H9 (cell line): ENCODE data around the gene MYH11. TPM values are rescaled to one million over a fixed set of nuclear protein-coding genes. Genes with fewer than 3 reads are reported as not detected.
A peak's percentile ranks its signal among the peaks of the same experiment; 100 is the strongest.

ENCODE experiments used
- DNase-seq: peaks from one replicate; pipeline ENCODE4 v3.0.0-alpha.2; 2017
- H2AFZ ChIP-seq: one replicate; pipeline ENCODE4 v1.6.1; 2013; ENCODE audit warnings: mild to moderate bottlenecking, low read length, control low read depth, moderate library complexity
- H2AK5ac ChIP-seq: 2 replicates; pipeline ENCODE4 v1.6.1; 2013; ENCODE audit warnings: low read length, control low read depth, mixed read lengths; ENCODE audit not compliant: insufficient read length
- H2BK120ac ChIP-seq: one replicate; pipeline ENCODE4 v1.6.1; 2013; ENCODE audit warnings: low read depth, mild to moderate bottlenecking, low read length, control low read depth, inconsistent platforms; ENCODE audit not compliant: poor library complexity, severe bottlenecking
- H2BK12ac ChIP-seq: 2 replicates; pipeline ENCODE4 v1.6.1; 2013; ENCODE audit warnings: low read length, control low read depth, mixed read lengths, low read depth; ENCODE audit not compliant: insufficient read length
- H2BK15ac ChIP-seq: 2 replicates; pipeline ENCODE4 v1.6.1; 2013; ENCODE audit warnings: low read depth, low read length, control low read depth
- H2BK20ac ChIP-seq: one replicate; pipeline ENCODE4 v1.6.1; 2013; ENCODE audit warnings: low read depth, mild to moderate bottlenecking, low read length, control low read depth, inconsistent platforms; ENCODE audit not compliant: poor library complexity, severe bottlenecking
- H2BK5ac ChIP-seq: 2 replicates; pipeline ENCODE4 v1.6.1; 2013; ENCODE audit warnings: low read length, control low read depth, mixed read lengths; ENCODE audit not compliant: insufficient read length
- H3K14ac ChIP-seq: 2 replicates; pipeline ENCODE4 v1.6.1; 2013; ENCODE audit warnings: low read length, control low read depth; ENCODE audit not compliant: insufficient read depth
- H3K18ac ChIP-seq: 2 replicates; pipeline ENCODE4 v1.6.1; 2013; ENCODE audit warnings: low read depth, mild to moderate bottlenecking, mixed read lengths, low read length, control low read depth; ENCODE audit not compliant: insufficient read length
- H3K23ac ChIP-seq: 2 replicates; pipeline ENCODE4 v1.6.1; 2013; ENCODE audit warnings: low read length, control low read depth, mixed read lengths, low read depth; ENCODE audit not compliant: insufficient read length
- H3K23me2 ChIP-seq: 2 replicates; pipeline ENCODE4 v1.6.1; 2013; ENCODE audit warnings: low read depth, mild to moderate bottlenecking, mixed read lengths, low read length, control low read depth; ENCODE audit not compliant: insufficient read length, poor library complexity, severe bottlenecking
- H3K27ac ChIP-seq: 2 replicates; pipeline ENCODE4 v1.5.1; 2013; ENCODE audit warnings: low read length, control low read depth, mixed read lengths, low read depth; ENCODE audit not compliant: insufficient read length
- H3K27me3 ChIP-seq: 2 replicates; pipeline ENCODE4 v1.6.1; 2013; ENCODE audit warnings: low read length, control low read depth, inconsistent platforms; ENCODE audit not compliant: insufficient read depth
- H3K4ac ChIP-seq: 2 replicates; pipeline ENCODE4 v1.6.1; 2013; ENCODE audit warnings: low read depth, mild to moderate bottlenecking, control low read depth, inconsistent platforms, low read length, moderate library complexity
- H3K4me1 ChIP-seq: 2 replicates; pipeline ENCODE4 v1.6.1; 2013; ENCODE audit warnings: low read length, control low read depth, inconsistent platforms; ENCODE audit not compliant: insufficient read depth
- H3K4me2 ChIP-seq: 2 replicates; pipeline ENCODE4 v1.6.1; 2013; ENCODE audit warnings: low read length, control low read depth, mixed read lengths; ENCODE audit not compliant: insufficient read length, insufficient read depth
- H3K56ac ChIP-seq: 2 replicates; pipeline ENCODE4 v1.6.1; 2013; ENCODE audit warnings: low read depth, mild to moderate bottlenecking, mixed read lengths, low read length, control low read depth; ENCODE audit not compliant: insufficient read length
- H3K79me1 ChIP-seq: 2 replicates; pipeline ENCODE4 v1.6.1; 2013; ENCODE audit warnings: low read depth, mild to moderate bottlenecking, moderate library complexity, low read length, control low read depth, inconsistent platforms; ENCODE audit not compliant: insufficient read depth, poor library complexity, severe bottlenecking
- H3K79me2 ChIP-seq: 2 replicates; pipeline ENCODE4 v1.6.1; 2013; ENCODE audit warnings: low read length, control low read depth, inconsistent platforms; ENCODE audit not compliant: insufficient read depth
- H3K9ac ChIP-seq: 2 replicates; pipeline ENCODE4 v1.6.1; 2013; ENCODE audit warnings: low read length, control low read depth, mixed read lengths; ENCODE audit not compliant: insufficient read length; ENCODE audit errors: extremely low read depth
- H3K9me3 ChIP-seq: one replicate; pipeline ENCODE4 v1.6.1; 2013; ENCODE audit warnings: low read depth, low read length, inconsistent platforms; ENCODE audit not compliant: control insufficient read depth
- H3T11ph ChIP-seq: one replicate; pipeline ENCODE4 v1.6.1; 2013; ENCODE audit warnings: mild to moderate bottlenecking, low read length, control low read depth, inconsistent platforms
- H4K20me1 ChIP-seq: one replicate; pipeline ENCODE4 v1.6.1; 2013; ENCODE audit not compliant: control insufficient read depth, insufficient read length, insufficient read depth
- H4K5ac ChIP-seq: 2 replicates; pipeline ENCODE4 v1.6.1; 2013; ENCODE audit warnings: low read depth, mild to moderate bottlenecking, mixed read lengths, low read length, control low read depth; ENCODE audit not compliant: insufficient read length
- H4K8ac ChIP-seq: replicated peaks from 2 replicates; pipeline ENCODE4 v1.6.1; 2013; ENCODE audit warnings: low read length, control low read depth, mixed read lengths, low read depth; ENCODE audit not compliant: insufficient read length
- H4K91ac ChIP-seq: 2 replicates; pipeline ENCODE4 v1.6.1; 2013; ENCODE audit warnings: low read depth, mild to moderate bottlenecking, moderate library complexity, mixed read lengths, low read length, control low read depth; ENCODE audit not compliant: insufficient read length
- H3K27ac Mint-ChIP-seq, 3 experiments: 2 replicates in 2 of 3; 3 replicates in 1 of 3; pipeline ENCODE4 v1.8.0; 2020 to 2021; ENCODE audit warnings: mixed read lengths in 3 of 3, mild to moderate bottlenecking in 1 of 3, moderate library complexity in 1 of 3
- H3K27me3 Mint-ChIP-seq: 2 replicates; pipeline ENCODE4 v1.8.0; 2021; ENCODE audit warnings: low read depth, mild to moderate bottlenecking, moderate library complexity, mixed read lengths
- H3K36me3 Mint-ChIP-seq, 3 experiments: 2 replicates in 2 of 3; 3 replicates in 1 of 3; pipeline ENCODE4 v1.8.0; 2020 to 2021; ENCODE audit warnings: low read depth in 3 of 3, mixed read lengths in 3 of 3; ENCODE audit not compliant: insufficient read depth in 1 of 3
- H3K4me1 Mint-ChIP-seq, 2 experiments: 2 replicates each; pipeline ENCODE4 v1.8.0; 2020; ENCODE audit warnings: mixed read lengths in 2 of 2
- H3K4me3 Mint-ChIP-seq, 2 experiments: 2 replicates in 1 of 2; 3 replicates in 1 of 2; pipeline ENCODE4 v1.8.0; 2020 to 2021; ENCODE audit warnings: mild to moderate bottlenecking in 2 of 2, mixed read lengths in 2 of 2, moderate library complexity in 1 of 2
- H3K9me3 Mint-ChIP-seq, 2 experiments: 2 replicates in 1 of 2; 3 replicates in 1 of 2; pipeline ENCODE4 v1.8.0; 2020; ENCODE audit warnings: mild to moderate bottlenecking in 2 of 2, mixed read lengths in 2 of 2, moderate library complexity in 1 of 2
- whole genome bisulfite sequencing: extraction: QIAGEN DNeasy Blood & Tissue Kit; methylation state at CpG from one replicate; pipeline ENCODE4 v1.1.7; 2013; ENCODE audit warnings: missing lambda C conversion rate, low lambda C conversion rate, mixed read lengths; ENCODE audit not compliant: insufficient read length; ENCODE audit errors: extremely low coverage; 5-methylcytosine and 5-hydroxymethylcytosine counted together
- total RNA-seq: library from RNA; stranded (reverse); gene quantifications from 2 replicates; pipeline ENCODE4 v1.2.1, GENCODE V29; 2021
- TF ChIP-seq, protein P1 (sequence below): fragments of 200-600 bp; sonication (generic); conservative IDR thresholded peaks from 3 replicates; pipeline ENCODE4 v1.8.0; 2021; ENCODE audit warnings: antibody characterized with exemption, mild to moderate bottlenecking

MYH11 gene
- total RNA-seq, 1 experiment from 2014 or later: 0.42 TPM

GRCh38 chr16:15899538-15900100 is 42.8 kb upstream of the MYH11 start:
- Histone ChIP-seq H2BK15ac (no peak overlapping the region), H3K27ac (no peak overlapping the region), H3K18ac (no peak overlapping the region), H3K79me2 (no peaks in the 10 kb centered on the region), H3K56ac (no peak overlapping the region), H3K27me3 (no peaks in the 10 kb centered on the region), H3K9me3 (no peaks in the 10 kb centered on the region), H2BK5ac (no peak overlapping the region), H2BK20ac (no peak overlapping the region), H3K9ac (no peak overlapping the region), H3K23me2 (no peaks in the 10 kb centered on the region), H3T11ph (no peak overlapping the region), H4K5ac (no peak overlapping the region), H3K4me2 (no peak overlapping the region), H2BK12ac (no peak overlapping the region), H3K79me1 (no peaks in the 10 kb centered on the region), H2BK120ac (no peak overlapping the region), H3K4me1 (no peaks in the 10 kb centered on the region), H4K8ac (no peak overlapping the region), H4K20me1 (no peaks in the 10 kb centered on the region), H3K4ac (no peak overlapping the region), H3K14ac (no peak overlapping the region), H4K91ac (no peak overlapping the region), H2AFZ (no peak overlapping the region), H3K23ac (no peak overlapping the region), H2AK5ac (no peak overlapping the region)
- TF ChIP-seq, protein P1, sequence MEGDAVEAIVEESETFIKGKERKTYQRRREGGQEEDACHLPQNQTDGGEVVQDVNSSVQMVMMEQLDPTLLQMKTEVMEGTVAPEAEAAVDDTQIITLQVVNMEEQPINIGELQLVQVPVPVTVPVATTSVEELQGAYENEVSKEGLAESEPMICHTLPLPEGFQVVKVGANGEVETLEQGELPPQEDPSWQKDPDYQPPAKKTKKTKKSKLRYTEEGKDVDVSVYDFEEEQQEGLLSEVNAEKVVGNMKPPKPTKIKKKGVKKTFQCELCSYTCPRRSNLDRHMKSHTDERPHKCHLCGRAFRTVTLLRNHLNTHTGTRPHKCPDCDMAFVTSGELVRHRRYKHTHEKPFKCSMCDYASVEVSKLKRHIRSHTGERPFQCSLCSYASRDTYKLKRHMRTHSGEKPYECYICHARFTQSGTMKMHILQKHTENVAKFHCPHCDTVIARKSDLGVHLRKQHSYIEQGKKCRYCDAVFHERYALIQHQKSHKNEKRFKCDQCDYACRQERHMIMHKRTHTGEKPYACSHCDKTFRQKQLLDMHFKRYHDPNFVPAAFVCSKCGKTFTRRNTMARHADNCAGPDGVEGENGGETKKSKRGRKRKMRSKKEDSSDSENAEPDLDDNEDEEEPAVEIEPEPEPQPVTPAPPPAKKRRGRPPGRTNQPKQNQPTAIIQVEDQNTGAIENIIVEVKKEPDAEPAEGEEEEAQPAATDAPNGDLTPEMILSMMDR: no peak
- no CpG with 5 or more reads among the region's 9 CpGs for WGBS
- Mint-ChIP-seq H3K27me3 (no peaks in the 10 kb centered on the region), H3K4me3 (no peak overlapping the region), H3K9me3 (no peaks in the 10 kb centered on the region; a peak in 1 of 5 replicates), H3K27ac (no peak overlapping the region; a peak in 2 of 7 replicates), H3K4me1 (peaks cover 6 to 13% of the 10 kb centered on the region in 2 experiments), H3K36me3 (no peaks in the 10 kb centered on the region)
- DNase-seq: peak; percentile 58
